ENCODE data around the gene PARP8. TPM values are rescaled to one million over a fixed set of nuclear protein-coding genes. Genes with fewer than 3 reads are reported as not detected.

PARP8 gene
- total RNA-seq, 2 experiments from 2014 or later = 100 to 110 TPM

- Mint-ChIP-seq H3K4me1 (no peaks in the 10 kb centered on the region), H3K27me3 (peaks cover 4% of the 10 kb centered on the region), H3K9me3 (no peaks in the 10 kb centered on the region), H3K36me3 (ENCODE audit: low read depth) (no peaks in the 10 kb centered on the region), H3K4me3 (no peak overlapping the region), H3K27ac (no peak overlapping the region)
- ChIA-PET POLR2A (no interaction called here), CTCF (no interaction called here)
- no peak for DNase-seq
Observed at GRCh38 chr5:50886657-50887345, 220.4 kb downstream of the PARP8 start.

DNA sequence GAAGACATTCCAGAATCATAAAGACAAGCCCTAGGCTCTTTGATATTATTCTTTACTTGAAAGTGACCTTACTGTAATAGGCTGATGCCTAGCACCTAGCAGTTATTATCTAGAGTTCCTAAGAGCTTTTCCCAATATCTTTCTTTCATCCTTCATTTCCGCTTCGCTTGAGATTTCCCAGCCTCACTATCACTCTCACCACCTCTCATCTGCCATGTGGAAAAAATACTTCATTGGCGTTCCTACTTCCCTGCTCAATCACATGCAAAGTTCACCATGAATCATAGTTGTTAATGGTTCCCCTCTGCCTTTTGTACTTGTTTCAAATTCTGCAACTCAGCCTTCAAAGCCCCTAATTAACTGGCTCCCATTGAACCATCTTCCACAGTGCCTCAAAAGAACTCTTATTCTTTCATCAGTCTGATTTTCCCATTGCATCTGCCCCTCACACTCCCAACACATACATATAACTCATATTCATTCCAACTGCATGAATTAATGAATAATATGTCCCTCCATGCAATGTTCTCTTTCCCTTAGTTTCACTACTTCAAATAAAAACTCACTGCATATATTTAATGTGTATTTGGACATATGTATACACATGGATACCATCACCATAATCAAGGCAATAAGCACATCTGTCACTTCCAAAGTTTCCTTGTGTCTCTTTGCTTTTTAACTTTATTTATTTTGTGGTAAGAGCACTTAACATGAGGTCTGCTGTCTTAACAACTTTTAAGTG is 221.6 kb downstream of the PARP8 start:
- Mint-ChIP-seq H3K4me1 (no peaks in the 10 kb centered on the region), H3K27ac (no peak overlapping the region)
- CTCF ChIA-PET = no interaction called here

GRCh38 chr5:50888751-50889150 is 222.3 kb downstream of the PARP8 start:
- ChIA-PET POLR2A (no interaction called here), CTCF (no interaction called here)
- Mint-ChIP-seq H3K27ac (no peak overlapping the region), H3K27me3 (peaks cover 4% of the 10 kb centered on the region), H3K4me1 (no peaks in the 10 kb centered on the region), H3K36me3 (ENCODE audit: low read depth) (no peaks in the 10 kb centered on the region), H3K9me3 (no peaks in the 10 kb centered on the region), H3K4me3 (no peak overlapping the region)
- no peak for DNase-seq

More for the DNA sequence above, 221.6 kb downstream of the PARP8 start:
- peaks cover 4% of the 10 kb centered on the region for H3K27me3 Mint-ChIP-seq
- no peaks in the 10 kb centered on the region for H3K36me3 Mint-ChIP-seq (ENCODE audit: low read depth)
- DNase-seq = no peak
- POLR2A ChIA-PET = no interaction called here
- no peaks in the 10 kb centered on the region for H3K9me3 Mint-ChIP-seq
- no peak overlapping the region for H3K4me3 Mint-ChIP-seq

DNA sequence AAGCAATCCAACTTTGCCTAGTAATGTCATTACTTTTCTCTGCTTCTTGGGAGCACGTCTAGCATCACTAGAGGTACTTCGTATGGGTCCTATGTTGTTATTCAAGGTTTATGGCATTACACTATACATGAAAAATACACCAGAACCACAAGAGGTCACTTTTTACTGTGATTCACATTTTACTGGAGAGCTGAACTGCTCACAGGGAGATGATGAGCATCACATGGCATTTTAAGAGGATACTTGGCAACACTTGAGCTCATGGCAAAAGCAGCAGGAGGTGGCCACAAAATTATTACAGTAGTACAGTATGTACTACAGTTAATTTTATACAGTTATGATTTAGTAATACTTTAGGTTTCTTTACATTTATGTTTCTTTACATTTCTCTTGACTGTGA is 223.4 kb downstream of the PARP8 start:
- H3K36me3 Mint-ChIP-seq (ENCODE audit: low read depth) = no peaks in the 10 kb centered on the region
- no peaks in the 10 kb centered on the region for H3K9me3 Mint-ChIP-seq
- H3K4me3 Mint-ChIP-seq = no peak overlapping the region
- ChIA-PET CTCF (no interaction called here), POLR2A (no interaction called here)
- peaks cover 4% of the 10 kb centered on the region for H3K27me3 Mint-ChIP-seq
- no peak overlapping the region for H3K27ac Mint-ChIP-seq
- DNase-seq = no peak
- H3K4me1 Mint-ChIP-seq = no peaks in the 10 kb centered on the region

Other genes with a start within 250 kb of the PARP8 start
- 100 to 1,000 TPM; 137 to 143 TPM for gene EMB, start 225.3 kb upstream of the PARP8 start, total RNA-seq